Measurements from ENCODE around the gene BARX2.

Gene BARX2

GRCh38 chr11:129440028-129440713 is 64.5 kb downstream of the BARX2 start:
- DNase-seq (ENCODE audit: low read depth in 2 of 2), result no peak

GRCh38 chr11:129442171-129442570 is 66.5 kb downstream of the BARX2 start:
- no peak for DNase-seq (ENCODE audit: low read depth in 2 of 2)

GRCh38 chr11:129443276-129443675 is 67.6 kb downstream of the BARX2 start:
- no peak for DNase-seq (ENCODE audit: low read depth in 2 of 2)

- DNase-seq (ENCODE audit: low read depth in 2 of 2), result no peak
Measured at GRCh38 chr11:129444274-129444673, 68.6 kb downstream of the BARX2 start.

GRCh38 chr11:129445226-129445625 is 69.6 kb downstream of the BARX2 start:
- DNase-seq (ENCODE audit: low read depth in 2 of 2), result no peak

GRCh38 chr11:129446572-129446971 is 70.9 kb downstream of the BARX2 start:
- DNase-seq (ENCODE audit: low read depth in 2 of 2), result no peak

- no peak for DNase-seq (ENCODE audit: low read depth in 2 of 2)
Measured at GRCh38 chr11:129447654-129448239, 72.1 kb downstream of the BARX2 start.

GRCh38 chr11:129451524-129451923 is 75.9 kb downstream of the BARX2 start:
- no peak for DNase-seq (ENCODE audit: low read depth in 2 of 2)

- no peak for DNase-seq (ENCODE audit: low read depth in 2 of 2)
Measured at GRCh38 chr11:129453293-129453721, 77.7 kb downstream of the BARX2 start.

GRCh38 chr11:129455101-129455500 is 79.5 kb downstream of the BARX2 start:
- DNase-seq (ENCODE audit: low read depth in 2 of 2), result no peak

- DNase-seq (ENCODE audit: low read depth in 2 of 2), result no peak
Measured at GRCh38 chr11:129455756-129456655, 80.4 kb downstream of the BARX2 start.

GRCh38 chr11:129457321-129457720 is 81.7 kb downstream of the BARX2 start:
- no peak for DNase-seq (ENCODE audit: low read depth in 2 of 2)

- no peak for DNase-seq (ENCODE audit: low read depth in 2 of 2)
Measured at GRCh38 chr11:129458278-129458677, 82.6 kb downstream of the BARX2 start.

- DNase-seq (ENCODE audit: low read depth in 2 of 2), result no peak
Measured at GRCh38 chr11:129458756-129459535, 83.3 kb downstream of the BARX2 start.

- DNase-seq (ENCODE audit: low read depth in 2 of 2), result no peak
Measured at GRCh38 chr11:129460714-129461113, 85.1 kb downstream of the BARX2 start.

- DNase-seq (ENCODE audit: low read depth in 2 of 2), result no peak
Measured at GRCh38 chr11:129484068-129484467, 108.4 kb downstream of the BARX2 start.

GRCh38 chr11:129489249-129489648 is 113.6 kb downstream of the BARX2 start:
- no peak for DNase-seq (ENCODE audit: low read depth in 2 of 2)

GRCh38 chr11:129490004-129490403 is 114.4 kb downstream of the BARX2 start:
- DNase-seq (ENCODE audit: low read depth in 2 of 2), result no peak

- DNase-seq (ENCODE audit: low read depth in 2 of 2), result no peak
Measured at GRCh38 chr11:129493746-129494145, 118.1 kb downstream of the BARX2 start.

All from stimulated activated CD4-positive, alpha-beta T cell treated with anti-CD3 and anti-CD28 coated beads, Interleukin-1b, Interleukin-23, amount 100 ng/mL, for 1 hour (primary cell).